ENCODE results near the gene MACROD2. TPM values are rescaled to one million over a fixed set of nuclear protein-coding genes. Genes with fewer than 3 reads are reported as not detected.

MACROD2 gene
- total RNA-seq, 4 donors from 2014 or later, result 2.9 to 11.3 (median 8.0) TPM

DNA sequence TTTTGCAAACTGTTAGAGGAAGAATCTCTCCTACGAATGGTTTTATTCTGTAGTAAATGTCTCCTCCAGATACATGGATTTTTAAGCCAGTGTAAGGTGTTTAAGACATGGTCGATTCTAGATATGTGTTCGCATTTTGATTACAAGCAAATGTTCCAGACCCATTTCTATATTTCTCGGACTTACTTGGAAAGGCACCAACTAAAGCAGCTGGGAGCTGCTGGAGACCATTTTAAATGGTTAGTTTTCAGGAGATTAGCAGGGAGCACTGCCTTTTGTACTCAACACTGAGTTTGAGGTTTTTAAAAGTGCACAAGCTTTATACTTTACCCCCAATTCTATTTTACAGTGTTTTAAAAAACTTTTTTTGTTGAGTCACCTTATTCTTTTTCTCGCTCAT is 1720.9 kb downstream of the MACROD2 start:
- TF ChIP-seq, protein P1, sequence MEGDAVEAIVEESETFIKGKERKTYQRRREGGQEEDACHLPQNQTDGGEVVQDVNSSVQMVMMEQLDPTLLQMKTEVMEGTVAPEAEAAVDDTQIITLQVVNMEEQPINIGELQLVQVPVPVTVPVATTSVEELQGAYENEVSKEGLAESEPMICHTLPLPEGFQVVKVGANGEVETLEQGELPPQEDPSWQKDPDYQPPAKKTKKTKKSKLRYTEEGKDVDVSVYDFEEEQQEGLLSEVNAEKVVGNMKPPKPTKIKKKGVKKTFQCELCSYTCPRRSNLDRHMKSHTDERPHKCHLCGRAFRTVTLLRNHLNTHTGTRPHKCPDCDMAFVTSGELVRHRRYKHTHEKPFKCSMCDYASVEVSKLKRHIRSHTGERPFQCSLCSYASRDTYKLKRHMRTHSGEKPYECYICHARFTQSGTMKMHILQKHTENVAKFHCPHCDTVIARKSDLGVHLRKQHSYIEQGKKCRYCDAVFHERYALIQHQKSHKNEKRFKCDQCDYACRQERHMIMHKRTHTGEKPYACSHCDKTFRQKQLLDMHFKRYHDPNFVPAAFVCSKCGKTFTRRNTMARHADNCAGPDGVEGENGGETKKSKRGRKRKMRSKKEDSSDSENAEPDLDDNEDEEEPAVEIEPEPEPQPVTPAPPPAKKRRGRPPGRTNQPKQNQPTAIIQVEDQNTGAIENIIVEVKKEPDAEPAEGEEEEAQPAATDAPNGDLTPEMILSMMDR (IDR thresholded peaks at IDR 0.05; ENCODE audit: low read depth), result no peak

DNA sequence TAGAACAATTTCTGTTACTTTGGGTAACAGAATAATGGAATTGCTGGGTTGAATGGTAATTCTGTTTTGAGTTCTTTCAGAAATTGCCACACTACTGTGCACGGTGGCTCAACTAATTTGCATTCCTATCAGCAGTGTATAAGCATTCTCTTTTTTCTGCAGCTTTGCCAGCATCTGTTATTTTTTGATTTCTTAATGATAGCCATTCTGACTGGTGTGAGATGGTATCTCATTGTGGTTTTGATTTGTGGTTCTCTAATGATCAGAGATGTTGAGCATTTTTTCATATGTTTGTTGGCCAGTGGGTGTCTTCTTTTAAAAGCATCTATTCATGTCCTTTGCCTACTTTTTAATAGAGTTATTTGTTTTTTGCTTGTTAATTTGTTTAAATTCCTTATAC is 1731.1 kb downstream of the MACROD2 start:
- TF ChIP-seq, protein P1 (IDR thresholded peaks at IDR 0.05; ENCODE audit: low read depth), result no peak

GRCh38 chr20:15734052-15734451 is 1738.7 kb downstream of the MACROD2 start:
- TF ChIP-seq, protein P1 (IDR thresholded peaks at IDR 0.05; ENCODE audit: low read depth), result no peak

DNA sequence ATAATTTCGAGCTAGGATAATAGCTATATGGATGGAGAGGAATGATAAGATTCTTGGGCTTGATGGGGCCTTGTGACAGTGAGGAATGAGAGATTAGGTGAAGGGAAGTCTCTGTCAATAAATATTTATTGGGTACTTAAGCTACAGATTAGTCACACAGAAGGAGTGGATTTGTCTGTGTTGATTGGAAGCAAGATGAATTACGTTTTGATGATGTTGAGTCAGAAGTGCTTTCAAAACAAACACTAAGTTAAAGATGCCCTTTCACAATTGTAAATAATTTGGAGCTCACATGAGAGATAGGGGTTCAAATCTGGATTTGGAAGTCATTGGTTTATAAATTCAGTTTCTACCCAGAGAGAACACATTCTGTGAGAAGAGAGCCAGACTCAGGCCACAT is 1743.7 kb downstream of the MACROD2 start:
- TF ChIP-seq, protein P1 (IDR thresholded peaks at IDR 0.05; ENCODE audit: low read depth), result no peak

DNA sequence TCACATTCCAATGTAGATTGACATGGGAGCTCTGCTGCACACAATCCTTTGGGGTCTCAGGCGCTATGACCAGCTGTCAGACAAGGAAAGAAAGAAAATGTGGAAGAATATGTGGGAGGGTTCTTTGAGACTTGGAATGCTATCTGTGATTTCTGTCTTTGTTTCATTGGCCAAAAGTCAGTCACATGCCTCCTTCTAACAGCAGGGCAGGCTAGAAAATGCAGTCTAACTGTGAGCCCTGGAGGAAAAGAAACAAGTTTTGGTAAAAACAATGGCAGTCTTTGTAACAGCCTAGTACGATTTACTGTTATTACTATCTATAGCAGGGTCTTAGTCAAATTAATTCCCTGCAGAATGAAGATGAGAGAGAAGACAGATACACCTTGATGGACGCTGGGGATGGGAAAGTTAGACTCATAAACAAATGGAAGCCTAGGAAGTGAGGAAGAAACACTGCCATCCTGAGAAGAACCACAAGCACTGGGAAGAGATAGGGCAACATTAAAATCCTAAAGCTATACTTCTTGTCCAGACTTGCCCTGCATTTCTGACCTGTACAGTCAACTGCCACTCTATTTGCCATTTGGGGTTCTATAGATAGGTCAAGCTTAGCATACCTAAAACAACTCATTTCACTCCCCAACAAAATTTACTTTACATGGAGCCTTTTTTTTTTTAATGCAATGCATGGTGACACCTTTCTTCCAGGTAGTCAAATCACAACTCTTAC is 1744.9 kb downstream of the MACROD2 start:
- TF ChIP-seq, protein P1 (IDR thresholded peaks at IDR 0.05; ENCODE audit: low read depth), result no peak

DNA sequence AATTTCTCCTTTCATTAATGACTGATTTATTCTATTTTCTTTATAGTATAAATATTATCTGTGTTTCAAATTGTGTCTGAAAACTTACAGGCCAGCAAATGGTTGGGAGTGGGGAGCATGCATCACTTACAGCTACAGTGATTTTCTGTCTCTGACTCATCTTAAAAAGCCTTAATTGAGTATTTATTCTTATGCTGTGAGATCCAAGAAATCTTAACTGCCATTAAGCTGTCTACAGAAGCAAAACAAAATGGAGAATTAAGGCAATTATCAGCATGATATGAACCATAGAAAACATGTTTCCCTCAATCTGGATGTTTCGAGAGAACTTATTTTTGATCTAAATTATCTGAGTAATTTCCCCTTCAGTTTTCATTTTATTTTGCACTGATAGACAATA is 1746.8 kb downstream of the MACROD2 start:
- TF ChIP-seq, protein P1 (IDR thresholded peaks at IDR 0.05; ENCODE audit: low read depth), result no peak

DNA sequence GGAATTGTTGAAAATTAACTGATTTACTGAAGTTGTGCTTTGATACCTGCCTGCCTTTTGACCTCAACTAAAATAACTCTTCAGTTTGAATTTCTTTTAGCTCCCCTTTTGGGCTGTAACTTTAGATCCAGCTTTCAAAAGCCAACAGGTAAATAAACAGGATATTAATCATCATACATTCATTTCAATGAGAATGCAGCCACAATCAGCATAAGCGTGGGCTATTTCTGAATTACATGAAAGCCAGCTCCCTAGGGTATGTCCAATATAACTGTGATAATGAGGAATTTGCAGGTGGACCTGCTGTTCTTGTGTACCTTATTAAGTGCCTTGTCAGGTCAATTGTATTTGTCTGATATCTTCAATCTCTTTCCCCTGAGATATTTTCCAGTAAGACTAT is 1747.3 kb downstream of the MACROD2 start:
- TF ChIP-seq, protein P1 (IDR thresholded peaks at IDR 0.05; ENCODE audit: low read depth), result no peak

Measured in subcutaneous adipose tissue (tissue), 4 donors.